GM19328 (cell line): ENCODE data around the gene CSPG4.
"Not testable (repeated sequence)": the region's sequence is repeated elsewhere in the genome, so short reads cannot be mapped to it uniquely, and the experiment has no call there.

Experiments used
- ATAC-seq: cut with Tn5 transposase; IDR thresholded peaks from one replicate; pipeline ENCODE4 v1.9.1; 2021; ENCODE audit warnings: mild to moderate bottlenecking, moderate library complexity; ENCODE audit not compliant: unreplicated experiment

CSPG4 gene

DNA sequence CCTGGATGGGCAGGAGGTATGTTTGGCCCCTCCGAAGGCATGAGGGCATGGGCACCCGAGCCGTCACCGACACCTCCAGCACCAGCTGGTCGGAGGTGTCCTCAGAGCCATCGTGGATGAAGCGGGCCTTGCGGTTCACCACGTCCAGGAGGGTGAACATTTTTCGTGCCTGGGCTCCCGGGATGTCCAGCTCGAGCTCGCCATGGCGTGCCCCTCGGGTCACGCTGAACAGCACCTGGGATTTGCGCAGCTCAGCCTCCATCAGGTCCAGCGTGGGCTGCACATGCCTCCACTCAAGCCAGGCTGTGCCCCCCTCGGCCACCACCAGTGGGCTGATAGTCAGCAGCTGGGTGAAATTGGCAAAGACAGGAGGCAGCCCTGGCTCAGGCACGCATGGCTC, 23.2 kb downstream of the CSPG4 start:
- not testable (repeated sequence) for ATAC-seq

DNA sequence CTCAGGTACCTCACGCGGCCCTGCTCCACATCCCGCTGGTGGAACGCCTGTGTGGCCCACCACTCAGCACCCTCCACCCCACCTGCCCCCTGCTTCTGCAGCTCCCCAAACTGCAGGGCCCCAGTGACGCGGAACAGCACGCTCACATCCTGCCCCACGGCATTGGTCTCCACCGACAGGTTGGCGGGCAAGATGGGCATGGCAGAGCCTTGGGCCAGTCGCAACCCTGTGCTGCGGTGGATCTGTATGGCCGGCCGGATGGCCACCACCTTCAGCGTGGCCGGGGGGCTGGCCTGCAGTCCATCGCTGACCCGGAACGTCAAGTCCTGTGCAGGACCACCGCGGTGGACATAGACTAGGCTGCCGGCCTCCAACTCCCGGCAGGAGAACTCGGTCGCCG, 23.8 kb downstream of the CSPG4 start:
- no peak for ATAC-seq

DNA sequence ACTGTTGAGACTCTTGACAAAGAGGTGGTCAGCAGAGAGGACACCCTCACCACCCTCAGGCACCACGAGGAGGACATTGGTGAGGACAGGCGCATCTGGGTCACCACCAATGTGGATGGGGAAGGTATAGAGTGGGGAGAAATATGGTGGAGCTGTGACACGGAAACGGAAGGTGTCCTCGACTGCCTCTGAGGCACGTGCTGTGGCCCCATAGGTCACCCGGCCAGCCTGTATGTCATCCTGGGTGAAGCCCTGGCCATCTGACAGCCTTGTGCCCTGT, 24.4 kb downstream of the CSPG4 start:
- ATAC-seq, result no peak

DNA sequence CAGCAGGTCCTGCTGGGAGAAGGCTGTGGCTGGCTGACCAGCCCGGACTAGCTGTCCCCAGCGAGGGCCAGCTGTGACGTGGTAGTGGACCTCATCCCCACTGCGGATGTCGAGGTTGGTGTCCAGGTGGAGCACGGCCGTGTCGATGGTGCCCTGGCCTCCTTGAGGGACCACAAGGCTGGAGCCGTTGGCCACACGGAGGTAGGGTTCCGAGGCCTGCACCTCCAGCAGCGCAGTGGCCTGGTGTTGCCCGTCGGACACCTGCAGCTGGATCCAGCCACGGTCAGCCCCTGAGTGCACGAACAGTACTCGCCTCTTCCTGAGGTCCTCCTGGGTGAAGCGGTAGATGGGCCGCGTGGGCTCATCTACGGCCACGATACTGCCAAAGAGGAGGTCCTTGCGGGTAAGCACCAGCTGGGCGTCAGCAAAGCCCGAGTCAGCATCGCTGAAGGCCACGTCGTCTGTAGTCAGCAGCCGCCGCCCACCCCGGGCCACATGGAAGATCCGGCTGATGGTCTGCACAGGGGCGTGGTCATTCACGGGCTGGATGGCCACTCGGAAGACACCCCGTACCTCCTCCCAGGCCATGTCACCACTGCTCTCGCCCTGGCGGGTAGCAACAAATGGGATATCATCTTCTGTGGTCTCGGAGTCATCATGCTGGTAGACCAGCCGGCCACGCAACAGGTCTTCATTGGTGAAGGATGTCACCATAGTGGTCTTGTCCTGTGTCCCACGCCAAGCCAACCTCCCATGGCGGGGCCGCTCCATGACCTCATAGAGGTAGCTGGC, 25.0 kb downstream of the CSPG4 start:
- ATAC-seq, result no peak

DNA sequence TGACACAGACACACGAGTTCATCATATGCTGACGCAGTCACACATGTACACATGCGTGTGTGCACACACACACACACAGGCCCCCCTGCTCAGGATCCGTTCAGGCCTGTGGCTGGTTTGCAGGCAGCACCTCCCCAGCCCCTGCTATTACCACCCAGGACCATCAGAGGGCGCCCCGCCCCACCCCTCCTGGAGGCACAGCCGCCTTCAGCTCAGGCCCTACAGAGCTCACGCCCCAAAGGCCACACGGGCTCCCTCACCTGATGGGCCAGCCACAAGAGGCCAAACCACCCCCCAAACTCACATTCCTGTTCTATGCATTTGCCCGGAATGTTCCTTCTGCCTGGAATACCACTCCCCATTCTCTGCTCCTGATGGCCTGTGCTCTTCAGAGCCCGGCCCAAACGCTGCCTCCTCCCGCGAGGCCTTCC, 26.4 kb downstream of the CSPG4 start:
- ATAC-seq, result not testable (repeated sequence)

DNA sequence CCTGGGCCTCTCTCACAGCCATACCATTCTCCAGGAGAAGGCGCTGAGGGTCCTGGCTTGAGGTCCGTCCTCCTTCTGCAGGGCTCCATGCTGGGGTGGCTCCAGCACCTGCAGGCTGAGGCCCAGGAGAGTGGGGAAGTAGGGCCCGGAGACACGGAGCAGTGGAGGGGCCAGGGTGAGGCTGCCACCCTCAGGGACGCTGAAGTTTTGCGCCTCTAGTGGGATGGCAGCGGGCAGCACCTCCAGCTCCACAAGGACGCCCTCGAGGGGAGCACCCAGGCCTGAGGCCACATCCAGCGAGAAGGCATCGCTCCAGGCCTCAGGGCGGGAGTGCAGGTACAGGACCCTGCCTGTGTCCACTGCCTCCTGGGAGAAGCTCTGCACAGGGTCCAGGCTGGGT, 27.5 kb downstream of the CSPG4 start:
- ATAC-seq, result no peak

DNA sequence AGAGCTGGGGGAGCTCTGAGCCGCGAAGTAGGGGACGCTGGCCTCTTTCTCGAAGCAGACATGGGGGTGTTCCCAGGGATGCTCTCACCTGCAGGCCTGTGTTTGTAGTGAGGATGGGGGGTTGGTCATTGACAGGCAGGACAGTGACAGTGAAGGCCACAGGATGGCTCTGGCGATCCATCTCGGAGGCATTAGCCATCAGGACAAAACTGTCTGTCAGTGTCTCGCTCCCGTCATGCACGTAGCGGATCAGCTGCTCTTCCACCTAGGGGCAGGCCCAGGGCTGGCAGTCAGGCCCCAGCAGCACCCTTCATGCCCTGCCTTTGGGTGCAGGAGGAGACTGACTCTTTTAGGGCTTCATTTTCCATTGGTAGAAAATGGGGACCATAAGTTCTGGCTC, 28.0 kb downstream of the CSPG4 start:
- no peak for ATAC-seq

DNA sequence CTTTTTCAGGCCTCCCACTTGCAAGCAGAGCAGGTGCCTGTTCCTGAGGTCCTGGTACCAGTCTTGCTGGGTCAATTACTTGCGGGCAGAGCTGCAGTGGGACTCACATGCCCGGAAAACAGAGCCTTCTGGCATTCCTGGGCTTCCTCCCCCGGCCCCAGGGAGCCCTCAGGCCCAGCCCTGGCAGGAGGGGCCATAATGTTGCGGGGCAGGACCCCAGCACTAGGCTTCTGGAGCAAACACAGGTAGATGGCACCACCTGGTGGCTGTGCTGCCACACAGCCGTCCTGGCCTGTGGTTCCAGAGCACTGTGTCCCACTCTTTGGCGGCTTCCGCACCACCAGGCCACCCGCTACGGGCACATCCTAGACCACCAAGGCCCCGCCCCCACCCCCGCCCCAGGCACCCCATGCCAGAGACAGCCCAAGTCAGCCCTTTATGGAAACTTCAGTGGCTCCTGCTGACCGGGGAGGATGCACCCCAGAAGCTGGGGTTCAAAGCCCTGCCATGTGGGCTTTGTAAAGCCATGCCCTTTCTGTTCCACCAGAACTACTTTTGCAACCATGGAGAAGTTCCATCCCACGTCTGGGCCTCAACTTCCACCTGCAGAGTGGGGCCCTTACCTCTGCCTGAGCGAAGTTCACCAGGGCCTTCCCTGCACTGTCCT, 28.9 kb downstream of the CSPG4 start:
- ATAC-seq, result not testable (repeated sequence)

DNA sequence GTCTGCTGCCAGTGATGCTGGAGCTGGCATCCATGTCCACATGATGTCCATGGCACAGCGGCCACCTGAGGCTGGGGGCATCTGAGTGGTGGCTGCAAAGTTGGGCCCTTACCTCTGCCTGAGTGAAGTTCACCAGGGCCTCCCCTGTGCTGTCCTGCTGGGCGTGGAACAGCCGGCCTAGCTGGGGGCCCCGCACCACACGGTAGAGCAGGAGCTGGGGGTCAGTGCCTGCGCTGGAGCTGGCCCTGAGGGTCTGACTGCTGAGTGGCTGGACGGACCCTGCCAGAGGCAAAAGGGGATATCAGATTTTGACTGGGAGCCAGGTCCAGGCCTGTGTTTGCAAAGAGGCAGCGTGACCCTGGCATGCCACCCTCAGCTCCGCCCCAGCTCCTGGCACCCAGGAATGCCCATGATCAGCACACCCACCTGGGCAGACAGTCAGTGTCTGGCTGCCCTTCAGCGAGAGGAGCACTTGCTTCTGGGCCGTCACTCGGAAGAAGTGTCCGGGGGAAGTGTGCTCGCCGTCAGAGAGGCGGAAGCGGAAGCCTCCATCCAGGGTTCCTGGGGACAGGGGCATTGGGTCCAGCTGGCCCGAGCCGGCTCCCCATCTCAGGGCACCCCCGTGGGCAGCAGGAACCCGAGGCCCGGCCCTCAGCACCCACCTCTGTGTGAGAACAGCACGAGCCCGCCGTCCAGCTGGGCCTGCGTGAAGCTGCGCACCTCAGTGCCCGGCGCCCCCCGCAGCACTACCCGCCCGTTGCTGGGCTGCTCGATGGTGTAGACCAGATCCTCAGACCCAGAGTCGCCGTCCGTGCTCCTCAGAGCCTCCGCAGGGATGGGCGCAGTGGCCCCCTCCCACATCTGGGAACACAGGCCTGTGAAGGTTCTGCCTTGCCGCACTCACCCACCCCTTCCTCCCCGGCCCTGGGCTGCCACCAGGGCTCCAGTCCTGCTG, 30.2 kb downstream of the CSPG4 start:
- no peak for ATAC-seq

DNA sequence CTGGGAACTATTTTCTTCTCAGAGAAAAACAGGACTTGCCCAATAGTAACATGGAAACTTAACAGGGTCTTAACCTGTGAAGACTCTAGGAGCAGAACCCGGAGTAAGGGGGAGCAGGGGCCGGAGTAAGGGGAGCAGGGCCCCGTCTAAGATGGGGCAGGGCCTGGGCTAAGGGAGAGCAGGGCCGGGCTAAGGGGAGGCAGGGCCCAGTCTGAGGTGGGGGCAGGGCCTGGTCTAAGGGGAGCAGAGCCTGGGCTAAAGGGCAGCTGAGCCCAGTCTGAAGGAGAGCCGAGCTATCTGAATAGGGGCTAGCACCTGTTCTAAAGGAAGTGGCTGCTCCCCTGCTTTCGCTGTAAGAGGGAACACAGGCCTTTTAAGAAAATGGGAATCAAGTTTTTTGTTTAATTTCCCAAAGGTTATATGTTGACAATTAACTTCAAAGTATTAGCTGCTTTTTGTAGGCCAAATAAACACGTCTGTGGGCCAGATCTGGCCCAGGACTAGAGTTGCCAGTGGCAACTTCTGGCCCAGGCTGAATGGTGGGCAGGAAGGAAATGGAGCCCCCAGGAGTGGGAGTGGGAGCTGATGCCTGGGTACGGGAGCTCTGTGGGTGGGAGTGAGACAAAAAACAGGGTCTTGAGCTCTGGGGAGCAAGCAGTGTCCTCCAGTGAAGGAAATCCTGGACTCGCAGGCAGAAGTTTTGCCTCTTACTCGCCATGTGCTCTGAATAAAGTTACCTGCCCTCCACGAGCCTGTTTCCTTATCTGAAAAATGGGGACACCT, 32.5 kb downstream of the CSPG4 start:
- ATAC-seq, result no peak

DNA sequence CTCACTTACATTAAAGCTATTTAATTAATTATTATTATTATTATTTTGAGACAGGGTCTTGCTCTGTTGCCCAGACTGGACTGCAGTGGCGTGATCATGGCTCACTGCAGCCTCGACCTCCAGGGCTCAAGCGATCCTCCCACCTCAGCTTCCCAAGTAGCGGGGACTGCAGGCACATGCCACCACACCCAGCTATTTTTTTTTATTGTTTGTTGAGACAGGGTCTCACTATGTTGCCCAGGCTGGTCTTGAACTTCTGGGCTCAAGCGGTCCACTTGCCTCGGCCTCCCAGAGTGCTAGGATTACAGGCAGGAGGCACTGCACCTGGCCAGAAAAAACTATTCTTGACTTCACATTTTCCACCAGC, 34.3 kb downstream of the CSPG4 start:
- not testable (repeated sequence) for ATAC-seq

DNA sequence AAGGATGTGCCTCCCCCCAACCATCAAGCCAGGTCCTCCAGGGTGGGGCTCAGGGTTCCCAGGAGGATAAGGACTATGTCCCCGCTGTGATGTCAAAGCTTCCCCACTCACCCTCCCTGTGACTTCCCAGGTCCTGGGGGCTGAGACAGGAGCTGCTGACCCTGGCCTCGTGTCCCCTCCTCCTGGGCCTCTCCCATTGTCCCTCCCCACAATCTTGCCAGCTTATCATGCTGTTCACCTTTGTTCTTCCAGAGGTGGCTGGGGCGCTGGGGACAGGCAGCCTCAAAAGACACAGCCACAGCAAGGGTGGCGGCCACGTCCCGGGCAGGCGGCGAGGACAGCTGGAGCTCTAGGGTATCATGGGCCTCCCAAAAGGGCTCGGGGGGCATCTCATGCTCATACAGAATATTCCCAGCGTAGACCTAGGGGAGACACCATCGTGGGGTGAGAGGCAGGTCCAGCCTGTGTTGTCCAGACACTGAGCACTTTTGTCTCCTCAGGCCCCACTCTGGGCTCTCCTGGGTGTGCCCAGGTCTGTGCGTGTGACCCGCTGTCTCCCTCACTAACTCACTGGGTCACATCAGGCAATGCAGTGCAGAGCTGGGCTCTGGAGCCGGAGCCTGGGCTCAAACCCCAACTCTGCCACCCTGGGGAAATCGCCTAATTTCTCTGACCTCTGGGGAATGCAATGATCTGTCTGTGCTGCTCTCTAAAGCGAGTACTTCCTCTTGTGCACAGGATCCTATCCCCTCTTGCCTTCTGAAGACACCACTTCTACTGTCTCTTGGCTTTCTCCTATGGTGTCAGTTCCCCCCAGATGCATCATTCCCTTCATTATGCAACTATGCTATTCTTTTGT, 35.0 kb downstream of the CSPG4 start:
- no peak for ATAC-seq

DNA sequence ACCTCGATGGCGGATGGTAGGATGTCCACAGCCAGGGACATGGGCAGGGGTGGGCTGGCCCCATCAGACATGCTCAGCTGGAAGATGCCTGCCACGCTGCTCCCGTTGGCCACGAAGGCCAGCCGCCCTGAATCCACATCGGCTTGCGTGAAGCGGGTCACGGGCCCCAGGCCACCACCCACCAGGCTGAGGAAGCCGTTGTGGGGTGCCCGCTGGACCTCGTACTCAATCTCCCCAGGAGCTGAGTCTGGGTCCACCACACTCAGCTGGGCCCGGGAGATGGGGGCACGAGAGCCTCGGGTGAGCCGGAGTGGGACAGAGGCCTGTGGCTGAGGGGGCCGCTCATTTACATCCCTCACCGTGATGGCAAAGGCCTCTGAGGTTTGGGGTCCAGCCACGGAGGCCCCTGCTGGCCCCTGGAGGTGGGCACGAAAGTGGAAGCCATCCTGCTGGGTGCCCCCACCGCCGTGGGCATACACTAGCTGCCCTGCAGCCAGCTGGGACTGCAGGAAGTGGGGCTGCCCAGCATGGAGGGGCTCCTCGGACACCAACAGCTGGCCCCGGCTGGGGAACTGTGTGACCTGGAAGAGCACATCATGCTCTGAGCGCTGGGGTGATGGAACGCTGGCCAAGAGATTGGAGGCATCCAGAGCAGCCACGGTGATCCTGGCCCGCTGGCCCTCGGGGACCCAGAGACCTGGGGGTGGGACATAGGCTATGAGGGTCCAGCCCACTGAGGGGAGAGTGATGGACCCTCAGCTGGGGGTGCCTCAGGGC, 35.8 kb downstream of the CSPG4 start:
- no peak for ATAC-seq

DNA sequence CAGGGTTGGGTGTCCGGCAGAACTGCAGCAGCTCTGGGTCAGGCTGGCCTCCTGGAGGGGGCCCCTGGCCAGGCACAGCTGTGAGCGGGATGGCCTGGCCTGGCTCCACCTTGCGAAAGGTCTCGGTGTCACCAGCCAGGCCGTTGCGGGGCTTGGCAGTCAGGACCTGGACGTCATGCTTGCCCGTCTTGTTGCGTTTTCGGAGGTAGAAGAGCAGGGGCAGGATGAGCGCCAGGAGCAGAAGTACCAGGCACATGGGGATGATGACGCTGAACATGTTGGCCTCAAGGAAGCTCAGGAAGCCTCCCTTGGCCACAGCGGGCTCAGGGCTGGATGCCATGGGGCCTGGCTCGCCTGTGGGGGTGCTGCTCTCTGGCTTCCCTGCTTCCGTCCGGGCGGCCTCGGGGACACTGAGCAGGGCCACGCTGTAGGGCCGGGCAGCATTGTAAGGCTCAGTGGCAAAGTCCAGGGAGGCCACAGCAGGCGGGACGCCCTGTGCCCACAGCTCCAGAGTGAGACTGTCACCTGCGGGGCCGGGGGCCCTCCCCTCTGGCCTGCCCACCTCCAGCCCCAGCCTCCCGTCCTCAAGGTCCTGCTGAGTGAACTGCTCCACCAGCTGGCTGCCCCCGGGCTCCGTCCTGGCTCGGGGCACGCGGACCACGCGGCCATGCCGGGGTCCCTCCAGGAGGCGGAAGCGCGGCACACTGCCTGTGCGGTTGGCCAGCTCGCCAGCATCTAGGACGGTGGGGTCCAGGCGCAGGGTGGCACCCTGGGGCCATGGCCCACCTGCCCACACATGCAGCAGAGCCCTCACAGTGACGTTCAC, 36.9 kb downstream of the CSPG4 start:
- ATAC-seq, result no peak

DNA sequence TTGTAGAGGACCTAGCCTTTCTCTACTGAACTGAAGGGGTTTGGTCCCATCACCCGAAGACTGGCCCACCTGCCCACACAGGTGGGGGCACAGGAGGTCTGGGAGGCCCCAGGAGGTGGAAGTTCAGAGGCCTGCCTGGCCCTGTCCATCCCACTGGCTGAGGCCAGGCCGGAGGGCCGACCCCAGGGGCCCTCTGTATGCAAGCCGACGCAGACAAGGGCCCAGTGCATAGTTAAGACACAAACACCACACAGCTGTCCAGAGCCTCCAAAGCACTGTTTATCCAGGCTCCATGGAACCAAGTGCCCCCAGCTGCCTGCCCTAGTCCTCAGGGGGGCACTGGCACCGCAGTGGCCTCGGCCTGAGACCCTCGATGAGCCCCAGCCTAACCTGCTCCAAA, 38.3 kb downstream of the CSPG4 start:
- ATAC-seq, result no peak

DNA sequence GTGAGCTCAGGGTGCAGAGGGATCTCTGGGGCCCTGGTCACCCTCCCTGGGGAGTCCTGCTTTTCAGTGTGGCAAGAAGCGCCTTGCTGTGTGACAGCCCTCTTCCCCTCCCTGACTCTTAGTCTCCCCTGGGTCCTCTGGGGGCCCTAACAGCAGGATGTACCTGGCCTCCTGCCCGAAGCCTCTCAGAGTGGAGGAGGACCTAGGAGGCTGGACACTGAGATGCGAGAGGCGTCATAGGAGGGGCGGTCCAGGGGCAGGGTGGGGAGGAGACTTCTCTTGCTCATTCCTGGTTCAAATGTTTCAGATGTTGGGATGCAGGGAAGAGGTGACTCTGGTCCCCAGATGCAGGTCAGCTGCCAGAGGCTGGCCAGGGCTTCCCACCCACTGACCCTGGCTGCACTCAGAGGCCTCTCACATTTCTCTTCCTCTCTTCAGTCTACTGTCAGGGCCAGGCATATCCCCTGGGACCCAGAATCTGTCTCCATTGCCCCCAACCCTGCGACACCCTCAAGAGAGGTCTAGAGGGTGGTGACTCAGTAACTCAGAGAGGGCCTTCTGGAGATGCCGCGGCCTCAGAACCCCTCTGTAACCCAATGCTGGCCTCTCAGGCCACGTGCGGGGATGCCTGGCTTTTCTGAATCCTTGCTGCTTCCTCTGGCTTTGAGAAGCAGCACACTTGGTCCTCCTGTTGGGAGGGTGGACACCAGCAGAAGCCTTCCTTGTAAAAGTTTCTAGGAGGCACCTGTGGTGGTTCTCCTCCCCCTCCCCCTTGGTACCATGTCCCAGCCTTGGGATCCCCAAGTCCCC, 39.0 kb downstream of the CSPG4 start:
- ATAC-seq, result no peak

DNA sequence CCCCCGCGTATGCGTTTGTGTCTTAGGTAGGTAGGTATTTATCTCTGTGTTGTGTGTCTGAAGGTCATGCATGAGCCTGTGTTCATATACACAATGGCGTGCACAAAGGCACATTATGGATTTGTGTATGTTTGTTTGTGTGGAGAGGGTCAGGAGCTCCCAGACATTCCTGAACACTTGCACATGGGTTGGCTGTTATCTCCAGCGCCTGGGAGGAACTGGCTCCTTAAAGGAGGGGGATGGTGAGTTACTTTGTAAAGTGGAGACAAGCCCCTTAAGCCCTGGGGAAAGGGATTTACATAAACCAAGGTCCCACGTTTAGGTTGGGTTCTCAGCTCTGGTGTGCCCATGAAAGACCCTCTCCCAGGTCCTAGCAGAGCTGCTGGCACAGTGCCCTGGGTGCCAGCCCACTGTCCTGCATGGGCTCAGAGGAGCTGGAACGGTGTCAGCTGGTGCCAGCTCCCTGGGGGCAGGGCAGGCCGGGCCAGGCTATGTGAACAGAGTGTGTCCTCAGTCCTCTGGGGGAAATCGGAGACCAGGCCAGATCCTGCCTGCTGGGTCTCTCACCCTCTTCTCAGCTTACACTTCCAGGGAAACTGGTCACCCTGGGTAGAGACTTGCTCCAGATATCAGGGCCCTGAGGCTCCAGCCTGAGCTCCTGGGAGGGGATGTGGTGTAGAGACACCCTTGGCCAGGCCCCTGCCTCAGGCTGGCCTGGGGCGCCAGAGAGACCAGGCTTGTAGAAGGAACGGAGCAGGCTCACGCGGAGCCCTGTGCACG, 39.8 kb downstream of the CSPG4 start:
- ATAC-seq, result no peak
